GM18517 (cell line): ENCODE data around the gene STX4.

ENCODE experiments used
- ATAC-seq: cut with Tn5 transposase; IDR thresholded peaks from one replicate; pipeline ENCODE4 v1.9.1; 2021; ENCODE audit warnings: mild to moderate bottlenecking, moderate library complexity; ENCODE audit not compliant: unreplicated experiment

The STX4 gene

DNA sequence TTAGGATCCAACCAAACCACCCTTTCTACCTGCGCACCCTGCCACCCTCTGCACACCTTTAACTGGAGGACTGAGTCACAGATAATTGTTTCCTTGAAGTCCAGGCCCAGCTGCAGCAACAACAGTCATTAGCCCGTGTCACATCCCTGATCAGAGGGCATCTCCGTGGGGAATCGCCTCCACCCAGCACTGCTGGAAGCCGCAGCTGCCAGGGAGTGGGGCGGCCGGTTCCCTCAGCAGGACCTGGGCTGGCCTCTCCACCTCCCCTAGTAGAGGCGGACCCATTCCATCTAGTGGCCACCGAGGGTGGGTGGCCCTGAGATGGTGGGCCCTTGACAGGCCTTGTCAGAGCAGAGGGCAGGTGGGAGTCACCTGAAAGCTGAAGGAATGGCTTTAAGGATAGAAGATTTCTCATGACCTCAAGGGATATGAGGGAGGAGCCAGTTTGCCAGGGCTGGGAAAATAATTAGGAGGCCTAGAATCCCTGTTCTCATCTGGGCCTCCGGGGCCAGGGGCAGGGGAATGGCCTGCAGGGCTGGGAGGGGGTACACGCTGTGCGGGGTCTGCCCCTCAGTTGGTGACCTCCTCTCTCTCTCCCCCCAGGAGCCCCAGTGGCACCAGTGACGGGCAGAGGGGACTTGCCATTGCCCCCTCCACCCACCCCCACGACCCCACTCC, 49.1 kb downstream of the STX4 start:
- no peak for ATAC-seq

DNA sequence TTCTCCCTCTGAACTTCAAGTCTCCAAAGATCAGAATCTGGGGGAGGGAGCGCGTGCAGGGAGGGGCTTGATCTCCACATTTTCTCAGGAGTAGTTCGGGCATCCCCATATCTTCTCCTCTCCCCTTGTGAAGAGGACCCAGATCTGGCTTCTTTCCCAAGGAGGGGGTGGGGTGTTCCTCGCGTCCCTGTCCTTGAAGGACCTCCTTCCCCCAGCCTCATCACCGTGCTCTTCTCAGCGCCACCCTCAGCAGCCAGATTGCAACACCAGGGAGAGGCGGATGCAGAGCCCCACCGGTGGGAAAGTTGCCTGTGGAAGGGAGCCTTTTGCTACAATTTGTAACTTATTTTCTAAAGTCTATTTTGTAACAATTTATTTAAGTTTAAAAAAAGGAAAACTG, 49.7 kb downstream of the STX4 start:
- no peak for ATAC-seq

DNA sequence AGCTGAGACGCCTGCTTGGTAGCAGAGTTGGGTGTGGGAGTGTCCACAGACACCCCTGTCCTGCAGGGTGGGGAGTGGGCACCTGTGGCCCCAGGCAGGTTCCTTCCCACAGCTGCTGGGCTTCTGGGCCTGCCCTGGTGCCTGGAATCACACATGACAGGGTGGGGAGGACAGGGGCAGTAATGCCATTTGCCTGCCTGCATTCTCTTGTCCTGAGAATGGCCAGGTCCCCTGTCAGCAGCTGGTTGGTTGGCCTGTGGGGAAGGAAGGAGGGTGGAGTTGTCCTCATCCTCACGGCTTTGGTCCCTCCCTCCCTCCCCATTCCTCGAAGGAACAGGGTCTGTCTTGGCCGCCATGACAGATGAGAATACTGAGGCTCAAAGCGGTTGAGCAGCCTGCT, 50.2 kb downstream of the STX4 start:
- ATAC-seq: no peak

DNA sequence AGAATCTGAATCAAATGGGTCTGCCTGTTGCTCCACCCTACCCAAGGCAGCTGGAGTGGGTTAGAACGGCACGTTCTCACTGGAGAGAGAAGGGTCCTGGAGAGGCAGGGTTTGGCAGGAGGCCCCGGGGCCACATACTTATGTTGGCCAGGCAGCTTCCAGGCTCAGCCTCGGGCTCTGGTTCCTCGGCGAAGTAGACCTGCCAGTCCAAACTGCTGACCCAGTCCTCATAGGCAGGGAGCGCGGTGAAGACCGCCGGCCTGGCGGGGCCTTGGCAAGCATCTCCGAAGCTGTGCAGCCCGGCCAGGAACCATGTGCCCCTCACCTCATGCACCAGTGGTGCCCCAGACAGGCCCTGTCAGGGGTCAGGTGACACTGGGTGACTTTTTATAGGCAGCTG, 50.6 kb downstream of the STX4 start:
- ATAC-seq: no peak

DNA sequence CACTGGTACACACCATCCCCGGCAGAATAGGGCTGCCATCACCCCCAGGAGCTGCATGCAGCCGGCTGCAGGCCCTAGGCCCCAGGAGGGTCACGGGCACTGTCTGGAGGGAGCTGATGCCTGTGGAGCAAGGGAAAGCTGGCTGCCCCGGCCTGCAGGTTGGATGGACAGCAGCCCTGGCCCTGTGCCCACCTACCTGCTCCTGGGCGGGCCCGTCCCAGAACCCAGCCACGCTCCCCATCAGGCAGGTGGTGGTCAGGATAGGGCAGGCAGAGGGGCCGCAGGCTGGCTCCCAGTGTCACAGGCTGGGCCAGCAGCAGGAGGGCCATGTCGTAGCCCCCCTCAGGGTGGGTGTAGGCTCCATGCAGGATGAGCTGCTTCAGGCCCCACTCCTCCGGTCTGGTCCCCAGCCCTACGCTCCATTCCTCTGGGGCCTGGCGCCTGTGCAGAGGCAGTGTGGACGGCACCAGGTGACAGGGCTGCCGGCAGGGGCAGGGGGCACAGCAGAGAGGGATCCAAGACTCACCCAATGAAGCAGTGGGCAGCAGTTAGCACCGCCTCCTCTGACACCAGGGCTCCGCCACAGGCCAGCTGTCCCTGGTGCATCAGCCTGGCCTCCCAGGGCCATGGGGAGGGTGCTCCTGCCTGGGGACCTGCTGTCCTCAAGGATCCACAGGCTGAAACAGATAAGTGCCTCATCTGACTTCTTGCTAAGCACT, 51.4 kb downstream of the STX4 start:
- ATAC-seq: no peak

DNA sequence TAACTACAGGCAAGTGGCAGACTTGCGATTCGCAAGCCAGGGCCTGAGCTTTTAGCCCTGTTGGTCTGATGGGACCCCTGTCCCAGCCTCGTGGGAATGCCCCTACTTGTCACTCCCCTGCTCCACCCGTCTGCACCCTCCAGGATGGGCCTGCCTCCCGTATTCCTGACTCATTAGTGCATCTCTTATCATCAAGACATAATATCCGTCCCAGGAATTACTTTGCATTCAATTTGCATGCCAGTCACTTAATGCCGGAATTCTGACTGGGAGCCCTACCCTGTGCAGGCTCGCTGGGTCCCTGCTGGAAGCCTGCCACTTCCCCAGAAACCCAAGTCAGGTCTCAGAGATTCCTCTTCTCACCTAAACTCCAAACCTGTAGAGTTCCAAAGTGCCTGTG, 52.1 kb downstream of the STX4 start:
- ATAC-seq: no peak

DNA sequence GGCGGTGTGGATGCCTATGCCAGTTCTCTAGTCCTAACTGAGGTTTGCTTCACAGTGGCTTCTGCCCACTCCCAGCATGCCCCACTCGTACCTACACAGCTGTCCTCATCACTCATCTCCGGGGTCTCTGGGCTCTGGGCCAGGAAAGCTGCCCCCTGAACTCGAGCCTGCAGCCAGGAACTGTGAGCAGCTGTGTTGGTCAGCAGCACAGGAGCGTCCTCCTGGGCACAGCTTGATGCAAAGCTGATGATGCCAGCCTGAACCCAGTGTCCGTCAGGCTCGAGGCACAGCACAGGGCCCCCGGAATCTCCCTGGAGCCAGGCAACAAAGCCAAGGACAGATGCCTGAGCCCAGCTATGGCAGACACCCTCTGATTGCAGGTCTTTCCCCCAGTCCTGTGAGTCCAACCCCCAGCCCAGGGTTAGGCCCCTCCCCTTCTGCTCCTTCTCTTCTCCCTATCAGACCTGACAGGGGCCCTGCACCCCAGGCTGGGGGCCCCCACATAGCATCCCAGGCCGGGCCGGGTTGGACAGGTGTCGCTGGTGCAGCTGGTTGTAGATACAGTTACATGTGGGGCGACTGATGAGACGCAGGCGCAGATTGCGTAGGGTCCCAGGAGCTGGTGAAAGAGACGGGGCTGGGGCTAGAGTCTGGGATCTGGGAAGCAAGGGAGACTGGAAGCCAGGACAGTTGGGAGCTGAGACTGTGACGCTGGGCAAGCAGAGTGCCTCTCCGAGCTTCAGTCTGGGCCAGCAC, 52.7 kb downstream of the STX4 start:
- ATAC-seq: no peak

DNA sequence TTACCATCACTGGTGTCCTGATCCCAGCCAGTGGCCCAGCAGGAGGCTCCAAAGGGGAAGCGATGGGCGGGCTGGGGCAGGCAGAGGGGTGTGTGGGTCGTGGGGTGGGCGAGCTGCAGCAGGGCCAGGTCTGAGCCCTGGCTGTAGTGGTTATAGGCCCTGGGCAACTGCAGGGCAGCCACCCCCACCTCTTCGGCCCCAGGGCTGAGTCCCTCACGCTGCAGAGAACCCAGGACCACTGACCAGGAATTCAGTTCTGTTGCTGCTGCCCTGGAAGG, 53.2 kb downstream of the STX4 start:
- ATAC-seq: no peak

DNA sequence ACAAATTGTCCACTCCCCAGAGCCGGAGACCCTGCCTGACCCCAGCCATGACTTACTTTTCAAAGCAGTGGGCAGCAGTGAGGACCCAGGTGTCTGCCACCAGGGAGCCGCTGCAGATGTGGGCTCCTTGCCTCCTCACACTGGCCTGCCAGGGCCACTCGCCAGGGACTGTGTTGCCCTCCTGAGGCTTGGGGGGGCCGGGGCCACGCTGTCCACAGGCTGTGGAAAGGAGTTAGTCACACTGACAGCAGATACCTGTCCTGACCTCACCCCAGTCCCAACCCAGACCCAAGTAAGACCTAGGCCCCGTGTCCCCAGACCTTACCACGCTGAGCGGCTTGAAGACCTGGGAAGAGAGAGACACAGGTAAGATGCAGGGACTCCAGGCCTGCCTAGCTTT, 54.1 kb downstream of the STX4 start:
- no peak for ATAC-seq

DNA sequence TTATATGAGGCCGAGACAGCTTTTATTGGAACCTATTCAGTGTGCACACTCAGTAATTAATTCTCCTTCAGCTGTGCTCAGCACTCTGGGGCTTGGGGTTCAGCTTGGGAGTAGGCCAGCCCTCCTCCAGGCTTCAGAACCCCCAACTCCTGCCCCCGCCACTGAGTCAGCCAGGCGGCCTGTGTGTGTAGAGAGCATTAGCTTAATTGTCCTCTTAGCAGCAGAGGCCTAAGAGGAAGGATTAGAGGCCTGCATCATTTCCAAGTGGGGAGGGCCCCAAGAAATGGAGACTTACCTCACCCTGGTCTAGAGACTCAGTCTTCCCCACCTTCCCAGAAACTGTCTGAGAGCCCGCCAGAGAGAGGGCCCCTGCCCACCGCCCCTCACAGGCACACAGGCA, 54.6 kb downstream of the STX4 start:
- ATAC-seq: no peak

DNA sequence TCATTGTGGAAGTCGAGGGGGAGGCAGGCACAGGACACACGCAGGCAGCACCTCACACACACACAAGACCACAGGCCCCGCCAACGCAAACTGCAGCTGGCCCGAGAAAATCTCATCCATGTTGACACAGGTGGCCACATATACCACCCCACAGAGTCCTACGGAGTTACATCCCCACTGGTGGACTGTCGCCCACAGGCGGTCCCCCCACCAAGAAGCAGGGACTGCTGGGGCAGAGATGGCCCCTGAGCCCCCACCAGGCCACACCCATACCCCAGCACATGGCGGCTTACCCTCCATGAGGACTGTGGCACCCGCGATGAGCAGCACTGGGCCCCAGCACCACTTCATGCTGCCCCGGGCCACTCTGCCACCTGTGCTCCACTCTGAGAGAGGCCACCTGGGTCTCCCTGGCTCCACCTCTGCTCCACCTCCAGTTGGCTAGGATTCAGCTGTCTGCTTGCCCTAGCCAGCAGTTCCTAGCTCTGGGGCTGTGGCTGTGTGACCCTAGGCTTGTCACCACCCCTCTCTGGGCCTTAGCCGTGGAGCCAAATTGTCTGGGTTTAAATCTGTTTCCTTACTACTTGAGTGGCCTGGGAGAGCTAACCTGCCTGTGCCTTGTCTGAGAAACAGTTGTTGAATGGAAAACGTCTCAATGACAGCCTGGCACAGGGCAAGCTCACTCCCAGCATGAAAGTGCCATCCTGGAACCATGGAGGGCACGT, 55.3 kb downstream of the STX4 start, which contains the start of gene PRSS53:
PRSS53 (minus strand) TSS at position 485 of the 725 bp plus-strand sequence; CDS start at position 351, 134 bp downstream.
- ATAC-seq: no peak

DNA sequence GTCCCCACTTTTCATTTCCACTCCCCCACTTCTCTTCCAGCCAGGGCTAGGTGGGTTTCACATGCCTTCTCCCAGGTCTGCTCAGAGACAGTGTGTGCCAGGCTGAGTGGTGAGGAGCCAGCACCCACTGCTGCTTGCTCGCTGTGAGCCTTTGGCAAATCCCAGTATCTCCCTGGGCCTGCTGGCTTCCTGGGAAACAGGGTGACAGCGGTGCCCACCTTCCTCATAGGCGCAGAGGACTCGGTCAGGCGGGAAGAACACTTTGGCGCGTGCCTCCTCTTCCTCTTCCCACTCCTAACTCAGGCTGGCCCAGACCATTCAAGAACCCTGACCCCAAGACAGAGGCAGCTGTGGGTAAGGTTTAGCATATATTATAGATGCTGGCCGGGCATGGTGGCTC, 55.8 kb downstream of the STX4 start:
- ATAC-seq: no peak
